22Rv1 (cell line): Measurements from ENCODE around the gene SLC38A1.
A peak's percentile ranks its signal among the peaks of the same experiment; 100 is the strongest.

Source experiments
- H3K27ac ChIP-seq: fragments of 450-650 bp; 2 replicates; pipeline ENCODE4 v1.5.1; 2017
- CTCF ChIP-seq: fragments of 450-650 bp; IDR thresholded peaks from 2 replicates; pipeline ENCODE4 v1.5.1; 2017; ENCODE audit warnings: mild to moderate bottlenecking
- ZFX ChIP-seq: fragments of 450-650 bp; IDR thresholded peaks from 2 replicates; pipeline ENCODE4 v1.6.1; 2017; ENCODE audit warnings: antibody characterized with exemption, borderline replicate concordance

The SLC38A1 gene

GRCh38 chr12:46263140-46264016 is 5.5 kb downstream of the SLC38A1 start:
- peak; percentile 25 for TF ChIP-seq CTCF
- TF ChIP-seq ZFX: no peak
- no peak overlapping the region for H3K27ac ChIP-seq

- TF ChIP-seq ZFX: no peak
- no peak for TF ChIP-seq CTCF
- H3K27ac ChIP-seq: peak overlapping the region; percentile 57
These were observed 7.2 kb downstream of the SLC38A1 start for GRCh38 chr12:46261646-46262045.

- peak overlapping the region; percentile 57 for H3K27ac ChIP-seq
- no peak for TF ChIP-seq ZFX
- no peak for TF ChIP-seq CTCF
These were observed 7.8 kb downstream of the SLC38A1 start for GRCh38 chr12:46260913-46261476.

GRCh38 chr12:46260124-46260912 is 8.5 kb downstream of the SLC38A1 start:
- TF ChIP-seq CTCF: no peak
- no peak for TF ChIP-seq ZFX
- peak overlapping the region; percentile 57 for H3K27ac ChIP-seq

- H3K27ac ChIP-seq: peak overlapping the region; percentile 57
- TF ChIP-seq ZFX (no peak), CTCF (no peak)
These were observed 9.1 kb downstream of the SLC38A1 start for GRCh38 chr12:46259713-46260112.

GRCh38 chr12:46259071-46259470 is 9.8 kb downstream of the SLC38A1 start:
- no peak overlapping the region for H3K27ac ChIP-seq
- TF ChIP-seq CTCF (no peak), ZFX (no peak)
